HepG2 (cell line): ENCODE results near the gene NCOA5. TPM values are rescaled to one million over a fixed set of nuclear protein-coding genes. Genes with fewer than 3 reads are reported as not detected.

ENCODE experiments used
- NRL ChIP-seq: sonication (generic); formaldehyde crosslinking; IDR thresholded peaks from 2 replicates; pipeline ENCODE4 v1.5.0; 2020; ENCODE audit warnings: missing genetic modification reagents, mild to moderate bottlenecking, moderate library complexity, borderline replicate concordance
- THAP8 ChIP-seq: sonication (generic); formaldehyde crosslinking; IDR thresholded peaks from 2 replicates; pipeline ENCODE4 v1.5.1; 2020; ENCODE audit warnings: missing genetic modification reagents, mild to moderate bottlenecking, borderline replicate concordance
- ZNF616 ChIP-seq: sonication (generic); formaldehyde crosslinking; IDR thresholded peaks from 2 replicates; pipeline ENCODE4 v1.5.0; 2020; ENCODE audit warnings: low read depth, mild to moderate bottlenecking, missing genetic modification reagents
- polyA plus RNA-seq, 8 experiments: library from polyadenylated mRNA; depleted of rRNA in 3 of 8; stranded (reverse) in 7 of 8; unstranded in 1 of 8; fragments of >200 nt; fragmentation: Illumina TruSeq in 4 of 8; extraction: Trizol in 4 of 8; gene quantifications; 2 replicates each; pipeline versions ENCODE4 v1.2.1 to v1.2.3, GENCODE V29; 2011 to 2016; ENCODE audit warnings: low read depth in 4 of 8, missing spikeins in 1 of 8, mixed read lengths in 1 of 8; ENCODE audit not compliant: insufficient read depth in 1 of 8
- total RNA-seq, 5 experiments: library from RNA; depleted of rRNA; stranded (reverse); fragments of >200 nt; fragmentation: Illumina TruSeq; extraction: Trizol; gene quantifications; 2 replicates each; pipeline ENCODE4 v1.2.3, GENCODE V29; 2016; ENCODE audit warnings: low read depth in 1 of 5
- TF ChIP-seq, protein P1 (sequence below), 2 experiments: sonication (generic) in 1 of 2; formaldehyde crosslinking in 1 of 2; IDR thresholded peaks; 2 replicates each; pipeline versions ENCODE4 v1.4.0 to v1.6.1; 2016 to 2020; ENCODE audit warnings: borderline replicate concordance in 1 of 2, low read depth in 1 of 2, mild to moderate bottlenecking in 1 of 2, missing genetic modification reagents in 1 of 2
- TF ChIP-seq, protein P2 (sequence below): sonication (generic); formaldehyde crosslinking; IDR thresholded peaks from 2 replicates; pipeline ENCODE4 v1.8.0; 2022; ENCODE audit warnings: missing genetic modification reagents, low read depth, mild to moderate bottlenecking, borderline replicate concordance
- TF ChIP-seq, protein P3 (sequence below): sonication (generic); formaldehyde crosslinking; IDR thresholded peaks from 2 replicates; pipeline ENCODE4 v1.5.1; 2020; ENCODE audit warnings: mild to moderate bottlenecking, missing genetic modification reagents
- TF ChIP-seq, protein P4 (sequence below): sonication (generic); formaldehyde crosslinking; IDR thresholded peaks from 2 replicates; pipeline ENCODE4 v1.5.0; 2020; ENCODE audit warnings: missing genetic modification reagents
- TF ChIP-seq, protein P5 (sequence below): sonication (generic); formaldehyde crosslinking; IDR thresholded peaks from 2 replicates; pipeline ENCODE4 v1.8.0; 2022; ENCODE audit warnings: mild to moderate bottlenecking, missing genetic modification reagents
- TF ChIP-seq, protein P6 (sequence below): IDR thresholded peaks from 2 replicates; pipeline ENCODE4 v1.6.1; 2016; ENCODE audit warnings: missing compliant biosample characterization, missing genetic modification reagents, borderline replicate concordance

NCOA5 gene
- total and polyA plus RNA-seq, 2 of the 13 experiments (the other 11 are each of a cell fraction or from before 2014, with no cell fraction given) = 16.5 to 28.4 TPM

DNA sequence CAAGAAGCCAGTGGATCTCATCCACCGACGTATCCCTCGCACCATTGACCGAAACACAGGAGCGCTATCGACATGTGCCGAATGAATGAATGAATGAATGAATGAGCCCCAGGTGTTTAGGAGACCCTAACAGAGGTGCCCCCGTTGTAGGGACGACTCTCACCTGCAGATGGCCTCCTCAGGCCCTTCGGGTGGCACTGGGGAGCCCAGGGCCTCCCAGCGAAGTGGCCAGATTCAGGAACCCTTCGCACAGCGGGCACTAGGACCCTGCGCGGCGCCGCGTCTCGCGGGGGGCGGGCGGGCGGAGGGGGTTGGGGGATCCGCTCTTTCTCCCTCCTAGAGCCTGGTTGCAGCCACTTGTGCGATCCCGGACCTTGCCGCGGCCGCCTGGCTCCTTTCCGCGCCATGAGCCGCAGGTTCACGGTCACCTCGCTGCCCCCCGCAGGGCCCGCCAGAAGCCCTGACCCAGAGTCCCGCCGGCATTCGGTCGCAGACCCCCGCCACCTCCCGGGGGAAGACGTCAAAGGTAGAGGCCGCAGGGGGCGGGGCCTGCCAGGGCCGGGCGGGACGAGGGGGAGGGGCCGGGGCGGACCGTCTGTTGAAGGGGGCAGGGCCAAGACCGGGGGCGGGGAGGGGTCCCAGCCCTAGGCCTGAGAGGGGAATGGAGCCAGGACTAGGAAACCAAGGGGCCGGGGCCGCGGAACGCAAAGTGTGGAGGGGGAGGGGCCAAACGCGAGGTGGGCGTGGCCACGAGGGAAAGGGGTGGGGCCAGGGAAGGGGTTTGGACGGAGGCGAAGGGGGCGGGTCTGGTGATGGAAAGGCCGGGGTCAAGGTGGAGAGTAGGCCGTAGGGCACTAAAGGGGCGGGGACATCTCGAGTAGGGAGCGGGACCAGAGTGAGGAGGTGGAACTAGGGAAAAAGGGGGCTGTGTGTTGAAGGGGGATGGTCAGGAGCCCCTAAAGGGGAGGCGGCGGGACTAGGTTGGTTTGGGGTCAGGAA lies 68.1 kb downstream of the NCOA5 start (continued):
- TF ChIP-seq, protein P1, sequence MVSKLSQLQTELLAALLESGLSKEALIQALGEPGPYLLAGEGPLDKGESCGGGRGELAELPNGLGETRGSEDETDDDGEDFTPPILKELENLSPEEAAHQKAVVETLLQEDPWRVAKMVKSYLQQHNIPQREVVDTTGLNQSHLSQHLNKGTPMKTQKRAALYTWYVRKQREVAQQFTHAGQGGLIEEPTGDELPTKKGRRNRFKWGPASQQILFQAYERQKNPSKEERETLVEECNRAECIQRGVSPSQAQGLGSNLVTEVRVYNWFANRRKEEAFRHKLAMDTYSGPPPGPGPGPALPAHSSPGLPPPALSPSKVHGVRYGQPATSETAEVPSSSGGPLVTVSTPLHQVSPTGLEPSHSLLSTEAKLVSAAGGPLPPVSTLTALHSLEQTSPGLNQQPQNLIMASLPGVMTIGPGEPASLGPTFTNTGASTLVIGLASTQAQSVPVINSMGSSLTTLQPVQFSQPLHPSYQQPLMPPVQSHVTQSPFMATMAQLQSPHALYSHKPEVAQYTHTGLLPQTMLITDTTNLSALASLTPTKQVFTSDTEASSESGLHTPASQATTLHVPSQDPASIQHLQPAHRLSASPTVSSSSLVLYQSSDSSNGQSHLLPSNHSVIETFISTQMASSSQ (IDR thresholded peaks at IDR 0.05; ENCODE audit: low read depth) = no peak
- TF ChIP-seq, protein P1 (CRISPR knock-in tag; IDR thresholded peaks at IDR 0.05; ENCODE audit: borderline replicate concordance) = peak; percentile 22; the same call in 1 of the 2 replicates
- TF ChIP-seq, protein P2, sequence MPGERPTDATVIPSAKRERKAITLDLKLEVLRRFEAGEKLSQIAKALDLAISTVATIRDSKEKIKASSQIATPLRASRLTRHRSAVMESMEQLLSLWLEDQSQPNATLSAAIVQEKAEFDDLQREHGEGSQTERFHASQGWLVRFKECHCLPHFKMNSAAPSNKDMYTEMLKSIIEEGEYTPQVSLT (CRISPR knock-in tag) = no peak
- TF ChIP-seq, protein P3, sequence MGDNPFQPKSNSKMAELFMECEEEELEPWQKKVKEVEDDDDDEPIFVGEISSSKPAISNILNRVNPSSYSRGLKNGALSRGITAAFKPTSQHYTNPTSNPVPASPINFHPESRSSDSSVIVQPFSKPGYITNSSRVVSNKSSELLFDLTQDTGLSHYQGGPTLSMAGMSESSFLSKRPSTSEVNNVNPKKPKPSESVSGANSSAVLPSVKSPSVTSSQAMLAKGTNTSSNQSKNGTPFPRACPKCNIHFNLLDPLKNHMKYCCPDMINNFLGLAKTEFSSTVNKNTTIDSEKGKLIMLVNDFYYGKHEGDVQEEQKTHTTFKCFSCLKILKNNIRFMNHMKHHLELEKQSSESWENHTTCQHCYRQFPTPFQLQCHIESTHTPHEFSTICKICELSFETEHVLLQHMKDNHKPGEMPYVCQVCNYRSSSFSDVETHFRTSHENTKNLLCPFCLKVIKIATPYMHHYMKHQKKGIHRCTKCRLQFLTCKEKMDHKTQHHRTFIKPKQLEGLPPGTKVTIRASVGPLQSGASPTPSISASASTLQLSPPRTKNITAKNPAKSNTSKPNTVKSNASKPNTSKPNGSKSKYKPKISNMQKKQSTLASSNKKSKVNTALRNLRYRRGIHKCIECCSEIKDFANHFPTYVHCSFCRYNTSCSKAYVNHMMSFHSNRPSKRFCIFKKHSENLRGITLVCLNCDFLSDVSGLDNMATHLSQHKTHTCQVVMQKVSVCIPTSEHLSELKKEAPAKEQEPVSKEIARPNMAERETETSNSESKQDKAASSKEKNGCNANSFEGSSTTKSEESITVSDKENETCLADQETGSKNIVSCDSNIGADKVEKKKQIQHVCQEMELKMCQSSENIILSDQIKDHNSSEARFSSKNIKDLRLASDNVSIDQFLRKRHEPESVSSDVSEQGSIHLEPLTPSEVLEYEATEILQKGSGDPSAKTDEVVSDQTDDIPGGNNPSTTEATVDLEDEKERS (CRISPR knock-in tag) = 0 out of 2 replicates have a peak, but pooled peaks have one; percentile 53
- TF ChIP-seq, protein P4, sequence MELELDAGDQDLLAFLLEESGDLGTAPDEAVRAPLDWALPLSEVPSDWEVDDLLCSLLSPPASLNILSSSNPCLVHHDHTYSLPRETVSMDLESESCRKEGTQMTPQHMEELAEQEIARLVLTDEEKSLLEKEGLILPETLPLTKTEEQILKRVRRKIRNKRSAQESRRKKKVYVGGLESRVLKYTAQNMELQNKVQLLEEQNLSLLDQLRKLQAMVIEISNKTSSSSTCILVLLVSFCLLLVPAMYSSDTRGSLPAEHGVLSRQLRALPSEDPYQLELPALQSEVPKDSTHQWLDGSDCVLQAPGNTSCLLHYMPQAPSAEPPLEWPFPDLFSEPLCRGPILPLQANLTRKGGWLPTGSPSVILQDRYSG (CRISPR knock-in tag) = no peak
- TF ChIP-seq THAP8 (CRISPR knock-in tag) = no peak
- TF ChIP-seq, protein P5, sequence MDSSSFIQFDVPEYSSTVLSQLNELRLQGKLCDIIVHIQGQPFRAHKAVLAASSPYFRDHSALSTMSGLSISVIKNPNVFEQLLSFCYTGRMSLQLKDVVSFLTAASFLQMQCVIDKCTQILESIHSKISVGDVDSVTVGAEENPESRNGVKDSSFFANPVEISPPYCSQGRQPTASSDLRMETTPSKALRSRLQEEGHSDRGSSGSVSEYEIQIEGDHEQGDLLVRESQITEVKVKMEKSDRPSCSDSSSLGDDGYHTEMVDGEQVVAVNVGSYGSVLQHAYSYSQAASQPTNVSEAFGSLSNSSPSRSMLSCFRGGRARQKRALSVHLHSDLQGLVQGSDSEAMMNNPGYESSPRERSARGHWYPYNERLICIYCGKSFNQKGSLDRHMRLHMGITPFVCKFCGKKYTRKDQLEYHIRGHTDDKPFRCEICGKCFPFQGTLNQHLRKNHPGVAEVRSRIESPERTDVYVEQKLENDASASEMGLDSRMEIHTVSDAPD (CRISPR knock-in tag) = no peak
- no peak for TF ChIP-seq ZNF616 (CRISPR knock-in tag)
- TF ChIP-seq, protein P6, sequence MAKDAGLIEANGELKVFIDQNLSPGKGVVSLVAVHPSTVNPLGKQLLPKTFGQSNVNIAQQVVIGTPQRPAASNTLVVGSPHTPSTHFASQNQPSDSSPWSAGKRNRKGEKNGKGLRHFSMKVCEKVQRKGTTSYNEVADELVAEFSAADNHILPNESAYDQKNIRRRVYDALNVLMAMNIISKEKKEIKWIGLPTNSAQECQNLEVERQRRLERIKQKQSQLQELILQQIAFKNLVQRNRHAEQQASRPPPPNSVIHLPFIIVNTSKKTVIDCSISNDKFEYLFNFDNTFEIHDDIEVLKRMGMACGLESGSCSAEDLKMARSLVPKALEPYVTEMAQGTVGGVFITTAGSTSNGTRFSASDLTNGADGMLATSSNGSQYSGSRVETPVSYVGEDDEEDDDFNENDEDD = peak; percentile 14; the same call in 1 of the 2 replicates
- TF ChIP-seq NRL (CRISPR knock-in tag) = peak; percentile 63; the same call in 1 of the 2 replicates
